Fibroblast of skin of left quadriceps (primary cell): ENCODE measurements around the gene POC1A.
"Not testable (repeated sequence)": the region's sequence is repeated elsewhere in the genome, so short reads cannot be mapped to it uniquely, and the experiment has no call there.

Source experiments
- DNase-seq, 2 experiments: peaks; one replicate each; pipeline ENCODE4 v3.0.0-alpha.2; 2013; ENCODE audit warnings: low read depth in 2 of 2

Gene POC1A

DNA sequence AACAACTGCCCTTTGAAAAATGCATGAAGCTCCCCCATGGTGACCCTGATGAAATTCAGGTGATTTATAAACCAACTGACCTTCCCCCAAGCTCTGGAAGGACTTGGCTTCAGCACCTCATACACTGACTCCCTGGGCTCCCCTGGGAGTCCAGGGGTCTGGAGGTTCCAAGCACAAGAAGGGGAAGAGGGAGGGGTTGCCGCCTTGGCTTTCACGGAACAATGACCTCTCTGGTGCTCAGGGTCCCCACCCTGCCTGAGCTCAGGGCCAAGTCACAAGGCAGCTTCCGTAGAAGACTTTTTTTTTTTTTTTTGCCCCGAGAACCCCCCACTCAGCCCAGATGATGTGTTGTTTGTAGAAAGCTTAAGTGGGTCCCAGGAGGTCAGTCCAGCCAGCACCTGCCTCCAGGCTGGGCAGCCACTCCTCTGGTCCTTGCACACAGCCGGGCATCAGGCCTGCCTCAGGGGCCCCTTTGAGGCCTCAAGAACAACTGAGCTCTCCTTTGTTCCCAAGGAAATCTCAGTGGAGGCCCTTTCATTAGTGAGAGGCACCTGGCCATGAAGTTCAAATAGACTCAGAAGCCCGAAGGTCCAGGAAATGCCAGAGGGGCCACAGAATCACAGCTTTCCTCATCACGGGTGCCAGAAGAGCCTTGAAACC, 29.7 kb upstream of the POC1A start:
- DNase-seq: no peak

DNA sequence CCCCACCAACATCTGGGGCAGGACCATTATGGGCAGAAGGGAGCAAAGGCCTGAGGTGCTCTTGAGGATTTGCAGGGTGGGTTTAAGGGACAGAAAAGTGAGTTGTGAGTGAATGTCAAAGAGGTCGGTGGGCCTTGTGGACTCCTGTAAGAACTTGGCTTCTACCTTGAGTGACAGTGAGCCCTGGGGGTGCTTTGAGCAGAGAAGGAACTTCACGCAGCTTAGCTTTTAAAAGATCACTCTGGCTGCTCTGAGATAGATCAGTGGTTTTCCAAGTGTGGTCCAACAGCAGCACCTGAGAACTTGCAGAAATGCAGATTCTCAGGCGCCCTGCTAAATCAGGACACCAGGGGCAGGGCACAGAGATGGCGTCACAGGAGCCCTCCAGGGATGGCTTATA, 28.5 kb upstream of the POC1A start:
- DNase-seq: no peak

GRCh38 chr3:52182196-52182595, 28.0 kb upstream of the POC1A start:
- no peak for DNase-seq

DNA sequence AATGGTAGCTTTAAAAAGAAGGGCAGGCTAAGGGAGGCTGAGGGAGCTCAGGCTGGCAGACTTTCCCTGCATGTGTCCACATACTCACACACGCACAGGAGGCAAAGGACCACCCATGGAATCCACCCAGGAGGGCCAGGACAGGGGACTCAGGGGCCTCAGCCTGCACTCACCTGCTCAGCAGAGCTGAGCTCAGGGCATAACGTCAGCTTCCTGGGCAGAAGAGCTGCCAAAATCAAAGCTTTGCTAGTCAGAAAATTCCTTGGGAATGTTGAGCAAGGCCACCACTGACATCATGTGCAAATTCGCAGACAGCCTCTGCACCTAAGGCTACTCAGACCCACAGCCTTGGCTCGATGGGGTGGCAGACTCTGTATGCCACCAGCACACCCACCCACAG, 27.3 kb upstream of the POC1A start:
- DNase-seq: no peak

DNA sequence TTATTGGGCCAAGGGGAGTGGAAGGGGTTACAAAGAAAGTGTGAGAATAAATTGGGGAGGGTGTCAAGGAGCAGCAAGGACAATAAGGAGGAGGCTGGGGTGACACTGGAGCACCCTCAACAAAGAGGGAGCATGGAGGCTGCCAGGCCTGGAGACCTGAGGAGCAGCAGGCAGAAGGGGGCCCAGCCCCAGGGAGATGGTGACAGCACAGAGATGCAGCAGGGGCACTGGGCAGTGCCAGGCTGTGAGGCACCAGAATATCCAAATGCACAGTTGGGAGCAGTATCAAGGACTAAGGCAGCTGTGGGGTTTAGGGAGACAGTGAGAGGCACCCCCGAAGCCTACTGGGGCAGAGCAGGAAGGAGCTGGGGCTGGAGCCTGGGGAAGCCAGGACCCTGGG, 24.3 kb upstream of the POC1A start:
- DNase-seq: no peak

DNA sequence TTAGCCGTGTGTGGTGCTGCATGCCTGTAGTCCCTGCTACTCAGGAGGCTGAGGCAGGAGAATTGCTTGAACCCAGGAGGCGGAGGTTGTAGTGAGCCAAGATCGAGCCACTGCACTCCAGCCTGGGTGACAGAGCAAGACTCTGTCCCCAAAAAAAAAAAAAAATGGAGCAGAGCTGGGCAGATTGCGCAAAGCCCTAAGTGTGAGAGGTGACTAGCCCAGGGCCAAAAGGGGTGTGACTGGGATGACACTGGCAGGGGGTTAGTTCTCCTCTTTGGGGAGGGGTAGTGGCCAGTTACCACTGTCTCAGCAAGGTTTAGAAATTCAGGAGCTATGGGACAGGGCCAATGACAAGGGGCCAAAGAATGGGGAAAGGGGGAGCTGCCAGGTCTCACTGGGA, 23.9 kb upstream of the POC1A start:
- DNase-seq: not testable (repeated sequence)

DNA sequence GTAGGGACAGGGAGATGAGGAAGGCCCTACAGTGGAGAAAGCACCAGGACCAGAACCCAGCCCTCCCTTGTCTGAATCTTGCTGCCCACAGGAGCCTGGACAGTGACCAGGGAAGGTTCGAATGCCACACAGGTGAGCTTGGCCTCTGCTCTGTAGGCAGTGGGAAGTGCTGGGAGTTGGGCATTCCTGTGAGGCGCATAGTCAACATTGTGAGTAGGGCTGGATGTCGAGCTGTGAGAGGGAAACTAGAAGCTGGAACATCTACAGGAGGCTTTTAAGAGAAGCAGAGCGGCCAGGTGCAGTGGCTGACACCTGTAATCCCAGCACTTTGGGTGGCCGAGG, 23.4 kb upstream of the POC1A start:
- DNase-seq: no peak

DNA sequence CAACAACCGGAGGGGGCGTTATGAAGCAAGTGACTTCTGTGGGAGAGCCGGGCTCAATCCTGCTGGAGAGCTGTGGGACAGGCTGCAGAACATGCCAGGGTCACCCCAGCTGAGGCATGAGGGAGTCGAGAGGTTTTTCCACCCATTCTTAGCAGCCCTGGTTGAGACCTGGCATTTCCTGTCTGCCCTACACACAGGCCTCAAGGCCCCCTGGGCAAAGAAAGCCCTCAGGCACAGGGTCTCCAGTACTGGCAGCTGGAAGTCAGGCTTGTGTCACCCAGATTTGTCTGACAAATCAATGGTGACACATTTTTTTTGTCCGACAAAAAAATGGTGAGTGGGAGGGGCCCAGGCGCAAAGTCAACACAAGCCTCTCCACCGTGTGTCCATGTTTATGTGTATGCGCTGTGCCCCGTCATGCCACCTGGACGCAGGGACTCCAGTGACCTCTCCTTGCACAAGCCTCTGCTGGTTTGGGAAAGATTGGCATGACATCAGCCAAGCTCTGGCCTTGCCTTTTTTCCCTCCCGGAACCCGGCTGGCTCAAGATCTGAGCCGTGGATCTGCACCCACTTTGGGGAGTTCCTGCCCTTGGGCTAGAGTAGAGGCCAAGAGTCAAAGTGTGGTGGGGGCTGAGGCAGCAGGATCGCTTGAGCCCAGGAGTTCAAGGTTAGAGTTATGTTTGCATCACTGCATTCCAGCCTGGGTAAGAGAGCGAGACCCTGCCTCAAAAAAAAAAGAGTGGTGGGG, 22.9 kb upstream of the POC1A start:
- no peak for DNase-seq

DNA sequence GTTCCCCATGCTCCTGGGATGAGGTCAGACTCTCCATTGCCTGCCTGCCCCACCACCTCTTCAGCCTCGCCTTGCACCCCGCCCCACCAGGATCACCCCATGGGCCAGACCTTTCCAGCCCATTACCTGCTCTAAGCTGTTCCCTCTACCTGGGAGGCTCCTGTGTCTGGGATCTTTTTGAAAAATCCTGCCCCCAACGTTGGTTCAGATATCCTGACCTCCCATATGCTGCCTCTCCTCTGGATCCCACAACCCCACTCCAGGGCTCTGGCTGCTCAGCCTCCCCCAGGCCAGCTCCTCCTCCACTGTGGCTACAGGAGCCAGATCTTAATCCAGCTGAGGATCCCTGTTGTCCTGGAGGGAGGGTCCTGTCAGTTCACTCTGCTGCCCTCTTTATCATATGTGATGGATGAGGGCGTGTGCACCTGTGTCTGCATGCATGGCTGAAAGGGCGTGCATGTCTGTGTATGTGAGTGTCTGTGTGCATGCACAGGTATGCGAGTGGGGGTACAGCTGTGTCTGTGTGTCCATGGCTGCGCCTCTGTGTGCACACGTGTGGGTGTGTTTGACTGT, 22.0 kb upstream of the POC1A start:
- DNase-seq: no peak

DNA sequence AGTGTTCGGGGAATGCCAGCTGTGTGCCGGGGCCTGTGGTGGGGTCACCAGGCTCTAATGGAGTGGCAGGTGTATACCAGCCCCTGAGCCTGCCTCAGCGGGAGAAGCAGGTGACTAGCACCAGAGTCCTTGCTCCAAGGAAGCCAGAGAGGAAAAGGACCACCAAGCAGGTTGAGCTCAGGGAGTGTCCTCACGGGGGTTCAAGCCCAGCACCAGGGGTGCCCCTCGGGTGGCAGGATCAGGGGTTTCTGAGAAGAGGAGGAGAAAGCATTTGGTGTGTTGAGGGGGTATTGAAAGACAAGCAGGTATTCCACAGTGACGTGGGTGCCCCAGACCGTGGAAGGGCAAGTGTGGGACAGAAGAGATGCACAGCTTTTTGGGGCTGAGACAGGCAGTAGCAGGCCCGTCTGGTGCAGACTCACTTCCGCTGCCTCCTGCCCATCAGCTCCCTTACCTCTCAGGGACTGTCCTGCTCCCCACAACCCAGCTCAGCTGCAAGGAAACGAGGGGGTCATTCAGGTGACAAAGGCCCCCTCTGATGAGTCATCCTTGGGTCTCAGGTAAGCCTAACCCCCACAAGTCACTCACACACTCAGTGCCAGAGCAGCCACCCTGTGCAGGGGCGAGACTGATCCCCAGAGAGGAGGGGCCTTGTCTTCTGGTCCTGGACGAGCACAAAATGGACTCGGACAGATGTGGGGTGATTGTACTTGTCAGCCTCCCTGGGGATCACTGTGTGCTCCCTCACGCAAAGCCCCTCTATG, 21.4 kb upstream of the POC1A start:
- DNase-seq: no peak

GRCh38 chr3:52174896-52175295, 20.7 kb upstream of the POC1A start:
- DNase-seq: no peak

- no peak for DNase-seq
These were observed 18.9 kb upstream of the POC1A start for GRCh38 chr3:52173101-52173500.

DNA sequence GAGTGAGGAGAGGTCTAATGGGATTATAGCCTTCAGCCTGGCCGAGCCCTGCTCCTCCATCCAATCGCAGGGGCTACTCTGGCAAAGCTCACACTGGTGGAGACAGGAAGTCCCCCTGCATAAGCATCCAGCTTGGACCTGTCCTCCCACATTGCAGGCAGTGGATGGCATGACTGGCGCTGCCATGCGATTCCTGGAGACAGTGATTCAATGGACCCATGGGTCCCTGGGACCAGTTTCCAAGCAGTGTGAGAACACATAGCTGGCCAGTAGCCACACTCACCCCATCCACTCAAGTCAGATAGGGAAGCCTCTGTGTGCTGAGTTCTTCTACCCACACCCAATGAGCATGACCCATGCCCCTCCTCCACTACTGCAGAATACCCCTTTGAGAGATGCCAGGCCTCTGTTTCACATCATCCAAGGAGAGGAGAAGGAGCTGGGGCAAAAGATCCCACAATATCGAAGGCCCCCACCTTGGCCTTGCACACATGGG, 18.1 kb upstream of the POC1A start:
- no peak for DNase-seq

GRCh38 chr3:52171514-52172261, 17.5 kb upstream of the POC1A start:
- no peak for DNase-seq

- not testable (repeated sequence) for DNase-seq
These were observed 16.0 kb upstream of the POC1A start for GRCh38 chr3:52170217-52170616.

DNA sequence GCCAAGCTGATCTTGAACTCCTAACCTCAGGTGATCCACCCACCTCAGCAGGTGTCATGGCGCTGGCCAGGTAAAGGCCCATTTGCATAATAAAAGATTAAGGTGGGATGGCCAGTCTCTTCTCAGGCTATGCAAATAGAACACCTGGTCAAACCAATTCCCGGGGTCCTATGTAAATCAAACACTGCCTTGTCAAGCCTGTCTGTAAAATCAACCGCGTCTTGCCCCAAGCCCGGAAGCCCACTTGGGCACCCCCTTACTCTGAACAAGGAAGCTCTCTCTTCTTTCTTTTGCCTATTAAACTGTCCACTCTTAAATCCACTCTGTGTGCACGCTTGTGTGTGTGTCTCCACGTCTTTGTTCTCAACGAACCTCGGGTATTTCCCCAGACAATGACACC, 13.0 kb upstream of the POC1A start:
- DNase-seq: no peak

DNA sequence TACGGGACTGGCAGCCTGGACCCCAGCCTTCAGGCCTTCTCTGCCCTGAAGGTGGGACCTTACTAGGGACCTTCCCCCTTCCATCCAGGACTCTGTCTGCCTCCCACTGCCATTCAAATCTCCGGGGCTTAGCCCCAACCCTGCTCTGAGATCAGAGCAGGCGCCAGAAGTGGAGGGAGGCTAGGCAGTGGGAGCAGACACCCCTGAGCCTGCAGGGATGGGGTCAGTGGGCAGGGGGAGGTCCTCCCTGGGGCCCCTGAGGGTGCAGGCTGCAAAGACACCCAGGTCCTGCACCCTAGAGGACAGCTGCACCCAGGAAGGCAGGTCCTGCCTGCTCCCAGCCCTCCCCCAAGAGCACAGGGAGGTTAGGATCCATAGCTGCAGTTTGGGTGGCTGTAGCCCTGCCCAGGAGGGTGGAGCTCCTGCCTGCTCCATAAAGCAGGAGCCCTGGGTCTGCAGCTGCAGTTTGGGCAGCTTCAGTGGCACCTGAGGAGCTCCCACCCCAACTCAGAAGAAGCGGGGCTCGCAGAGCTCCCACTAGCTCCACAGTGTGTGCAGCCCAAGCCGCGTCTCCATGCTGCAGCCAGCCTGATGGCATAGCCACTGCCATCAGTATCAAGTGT, 8.1 kb upstream of the POC1A start:
- DNase-seq: no peak

- no peak for DNase-seq
These were observed 5.3 kb upstream of the POC1A start for GRCh38 chr3:52159503-52159902.

GRCh38 chr3:52155912-52156311, 1.7 kb upstream of the POC1A start:
- no peak for DNase-seq

DNA sequence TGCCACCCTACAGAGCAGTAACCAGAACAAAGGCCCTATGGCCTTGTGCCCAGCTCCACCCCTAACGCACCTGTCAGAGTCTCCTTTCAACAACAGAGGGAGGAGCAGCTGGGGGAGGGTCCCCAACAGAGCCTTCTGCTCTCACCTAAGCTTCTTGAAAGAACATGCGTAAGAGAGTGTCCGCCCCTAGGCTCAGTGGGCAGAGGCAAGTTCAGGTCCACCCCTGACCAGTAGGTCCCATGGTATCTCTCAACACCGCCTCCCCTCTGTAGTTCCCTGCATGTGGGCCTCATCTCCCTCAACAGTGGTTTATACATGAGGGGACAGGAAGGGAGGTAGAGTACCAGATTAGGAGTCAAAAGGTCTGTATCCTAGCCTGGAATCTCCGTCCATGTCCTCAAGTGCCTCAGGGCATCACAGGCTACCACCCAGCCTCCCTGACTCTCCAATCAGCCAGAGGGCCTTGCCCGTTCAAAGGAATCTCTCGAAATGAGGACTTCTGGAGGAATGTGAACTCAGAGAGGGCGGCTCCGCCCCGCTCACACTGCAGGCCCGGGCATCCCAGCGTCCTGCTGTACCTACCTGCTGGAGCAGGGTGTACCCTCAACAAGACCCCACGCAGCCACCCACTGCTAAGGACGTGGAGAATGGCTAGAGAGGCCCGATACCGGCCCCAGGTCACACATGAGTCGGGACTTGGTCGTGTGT, 680 bp downstream of the POC1A start:
- DNase-seq: no peak

GRCh38 chr3:52151991-52152390, 2.2 kb downstream of the POC1A start:
- not testable (repeated sequence) for DNase-seq
